Fibroblast of lung (primary cell): Measurements from ENCODE around the gene WNT3A. TPM values are rescaled to one million over a fixed set of nuclear protein-coding genes. Genes with fewer than 3 reads are reported as not detected.

Source experiments
- DNase-seq, 2 donors: peaks; one replicate each; pipeline versions ENCODE4 v3.0.0 to v3.0.0-alpha.2; 2010; ENCODE audit warnings: low read depth in 2 of 2
- H2AFZ ChIP-seq: 2 replicates; pipeline ENCODE4 v1.5.1; 2012; ENCODE audit warnings: low read length, control low read depth, inconsistent platforms
- H3K27ac ChIP-seq: 2 replicates; pipeline ENCODE4 v1.5.1; 2011; ENCODE audit warnings: low read length, control low read depth; ENCODE audit not compliant: insufficient read depth
- H3K27me3 ChIP-seq: 2 replicates; pipeline ENCODE4 v1.5.1; 2011; ENCODE audit warnings: mild to moderate bottlenecking, low read length; ENCODE audit not compliant: control insufficient read depth, insufficient read depth
- H3K36me3 ChIP-seq: 2 replicates; pipeline ENCODE4 v1.5.1; 2011; ENCODE audit warnings: low read length; ENCODE audit not compliant: control insufficient read depth, insufficient read depth
- H3K4me1 ChIP-seq: 2 replicates; pipeline ENCODE4 v1.5.1; 2011; ENCODE audit warnings: low read length; ENCODE audit not compliant: control insufficient read depth, insufficient read depth; ENCODE audit errors: extremely low read depth
- H3K4me2 ChIP-seq: 2 replicates; pipeline ENCODE4 v1.5.1; 2011; ENCODE audit warnings: low read length, control low read depth; ENCODE audit not compliant: insufficient read depth; ENCODE audit errors: extremely low read depth
- H3K4me3 ChIP-seq, 4 experiments: fragments of 200-600 bp in 1 of 4; sonication (generic) in 1 of 4; replicated peaks in 1 of 4; 2 replicates each; pipeline ENCODE4 v1.5.1; 2011 to 2016; ENCODE audit warnings: low read length in 4 of 4, low read depth in 3 of 4, mild to moderate bottlenecking in 3 of 4, control low read depth in 2 of 4, inconsistent platforms in 1 of 4, mixed read lengths in 1 of 4; ENCODE audit not compliant: insufficient read depth in 1 of 4; ENCODE audit errors: control extremely low read depth in 1 of 4
- H3K79me2 ChIP-seq: 2 replicates; pipeline ENCODE4 v1.5.1; 2012; ENCODE audit warnings: mild to moderate bottlenecking, low read length, inconsistent platforms; ENCODE audit not compliant: control insufficient read depth, insufficient read depth
- H3K9ac ChIP-seq: 2 replicates; pipeline ENCODE4 v1.5.1; 2011; ENCODE audit warnings: mild to moderate bottlenecking, low read length, control low read depth; ENCODE audit not compliant: insufficient read depth
- H3K9me3 ChIP-seq: 2 replicates; pipeline ENCODE4 v1.5.1; 2012; ENCODE audit warnings: low read depth, low read length; ENCODE audit not compliant: control insufficient read depth, insufficient read depth
- H4K20me1 ChIP-seq: 2 replicates; pipeline ENCODE4 v1.5.1; 2011; ENCODE audit warnings: low read length; ENCODE audit not compliant: control insufficient read depth, insufficient read depth; ENCODE audit errors: extremely low read depth
- EZH2 ChIP-seq: IDR thresholded peaks from 2 replicates; pipeline ENCODE4 v1.5.1; 2012; ENCODE audit warnings: low read length, control low read depth, mild to moderate bottlenecking; ENCODE audit errors: missing control alignments
- polyA minus RNA-seq: library from RNA; depleted of rRNA, polyadenylated mRNA; stranded (reverse); fragments of >200 nt; gene quantifications from 2 replicates; pipeline ENCODE4 v1.2.3, GENCODE V29; 2011; ENCODE audit warnings: low replicate concordance
- polyA plus RNA-seq, 2 donors: library from polyadenylated mRNA; depleted of rRNA in 1 of 2; stranded (reverse) in 1 of 2; unstranded in 1 of 2; fragments of >200 nt; gene quantifications; 2 replicates each; pipeline ENCODE4 v1.2.1, GENCODE V29; 2011 to 2012; ENCODE audit warnings: missing spikeins in 1 of 2
- total RNA-seq: library from RNA; depleted of rRNA; stranded (reverse); fragments of >200 nt; gene quantifications from 2 replicates; pipeline ENCODE4 v1.2.1, GENCODE V29; 2014
- TF ChIP-seq, protein P1 (sequence below), 2 donors: IDR thresholded peaks in 1 of 2; conservative IDR thresholded peaks in 1 of 2; 1 replicate in 1 of 2; 2 replicates in 1 of 2; pipeline ENCODE4 v1.5.1; 2011 to 2012; ENCODE audit warnings: low read length in 2 of 2, control low read depth in 1 of 2, inconsistent platforms in 1 of 2, low read depth in 1 of 2, mild to moderate bottlenecking in 1 of 2

Gene WNT3A, protein sequence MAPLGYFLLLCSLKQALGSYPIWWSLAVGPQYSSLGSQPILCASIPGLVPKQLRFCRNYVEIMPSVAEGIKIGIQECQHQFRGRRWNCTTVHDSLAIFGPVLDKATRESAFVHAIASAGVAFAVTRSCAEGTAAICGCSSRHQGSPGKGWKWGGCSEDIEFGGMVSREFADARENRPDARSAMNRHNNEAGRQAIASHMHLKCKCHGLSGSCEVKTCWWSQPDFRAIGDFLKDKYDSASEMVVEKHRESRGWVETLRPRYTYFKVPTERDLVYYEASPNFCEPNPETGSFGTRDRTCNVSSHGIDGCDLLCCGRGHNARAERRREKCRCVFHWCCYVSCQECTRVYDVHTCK
- total RNA-seq (not detected in 2 replicates), polyA plus RNA-seq (not detected in 2 replicates), polyA minus RNA-seq (not detected in 2 replicates)
- polyA plus RNA-seq (2012) = not detected in 2 replicates

DNA sequence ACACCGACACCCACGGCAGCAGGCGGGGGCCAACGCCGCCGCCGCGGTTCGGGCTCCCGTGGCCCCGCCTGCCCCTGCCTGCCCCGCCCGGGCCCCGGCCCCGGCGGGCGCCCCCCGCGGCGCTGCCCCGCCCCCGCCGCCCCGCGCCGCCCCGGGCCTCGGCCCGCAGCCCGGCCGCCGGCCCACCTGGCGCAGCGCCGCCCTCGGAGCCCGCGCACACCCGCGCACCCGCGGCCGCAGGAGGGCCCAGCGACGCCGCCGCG, at the start of gene WNT3A:
WNT3A (plus strand) TSS at position 213 of the 263 bp plus-strand sequence. CDS start 131 bp downstream, outside the sequence.
- H3K36me3 ChIP-seq = no peaks in the 10 kb centered on the region
- H2AFZ ChIP-seq = no peak within 1 kb of the TSS
- no peak for DNase-seq
- H4K20me1 ChIP-seq = no peaks in the 10 kb centered on the region
- TF ChIP-seq, protein P1, sequence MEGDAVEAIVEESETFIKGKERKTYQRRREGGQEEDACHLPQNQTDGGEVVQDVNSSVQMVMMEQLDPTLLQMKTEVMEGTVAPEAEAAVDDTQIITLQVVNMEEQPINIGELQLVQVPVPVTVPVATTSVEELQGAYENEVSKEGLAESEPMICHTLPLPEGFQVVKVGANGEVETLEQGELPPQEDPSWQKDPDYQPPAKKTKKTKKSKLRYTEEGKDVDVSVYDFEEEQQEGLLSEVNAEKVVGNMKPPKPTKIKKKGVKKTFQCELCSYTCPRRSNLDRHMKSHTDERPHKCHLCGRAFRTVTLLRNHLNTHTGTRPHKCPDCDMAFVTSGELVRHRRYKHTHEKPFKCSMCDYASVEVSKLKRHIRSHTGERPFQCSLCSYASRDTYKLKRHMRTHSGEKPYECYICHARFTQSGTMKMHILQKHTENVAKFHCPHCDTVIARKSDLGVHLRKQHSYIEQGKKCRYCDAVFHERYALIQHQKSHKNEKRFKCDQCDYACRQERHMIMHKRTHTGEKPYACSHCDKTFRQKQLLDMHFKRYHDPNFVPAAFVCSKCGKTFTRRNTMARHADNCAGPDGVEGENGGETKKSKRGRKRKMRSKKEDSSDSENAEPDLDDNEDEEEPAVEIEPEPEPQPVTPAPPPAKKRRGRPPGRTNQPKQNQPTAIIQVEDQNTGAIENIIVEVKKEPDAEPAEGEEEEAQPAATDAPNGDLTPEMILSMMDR (conservative IDR thresholded peaks at IDR 0.05 in 1 of 2, IDR thresholded peaks at IDR 0.05 in 1 of 2; ENCODE audit: low read depth in 1 of 2, low read length in 2 of 2) = no peak
- no peak for TF ChIP-seq EZH2
- no peak within 1 kb of the TSS for H3K4me2 ChIP-seq
- no peak within 1 kb of the TSS for H3K27ac ChIP-seq
- no peak within 1 kb of the TSS for H3K4me3 ChIP-seq
- H3K9me3 ChIP-seq = no peaks in the 10 kb centered on the region
- peaks cover 37% of the 10 kb centered on the region for H3K27me3 ChIP-seq
- no peaks in the 10 kb centered on the region for H3K4me1 ChIP-seq
- H3K79me2 ChIP-seq = no peaks in the 10 kb centered on the region
- no peak within 1 kb of the TSS for H3K9ac ChIP-seq

DNA sequence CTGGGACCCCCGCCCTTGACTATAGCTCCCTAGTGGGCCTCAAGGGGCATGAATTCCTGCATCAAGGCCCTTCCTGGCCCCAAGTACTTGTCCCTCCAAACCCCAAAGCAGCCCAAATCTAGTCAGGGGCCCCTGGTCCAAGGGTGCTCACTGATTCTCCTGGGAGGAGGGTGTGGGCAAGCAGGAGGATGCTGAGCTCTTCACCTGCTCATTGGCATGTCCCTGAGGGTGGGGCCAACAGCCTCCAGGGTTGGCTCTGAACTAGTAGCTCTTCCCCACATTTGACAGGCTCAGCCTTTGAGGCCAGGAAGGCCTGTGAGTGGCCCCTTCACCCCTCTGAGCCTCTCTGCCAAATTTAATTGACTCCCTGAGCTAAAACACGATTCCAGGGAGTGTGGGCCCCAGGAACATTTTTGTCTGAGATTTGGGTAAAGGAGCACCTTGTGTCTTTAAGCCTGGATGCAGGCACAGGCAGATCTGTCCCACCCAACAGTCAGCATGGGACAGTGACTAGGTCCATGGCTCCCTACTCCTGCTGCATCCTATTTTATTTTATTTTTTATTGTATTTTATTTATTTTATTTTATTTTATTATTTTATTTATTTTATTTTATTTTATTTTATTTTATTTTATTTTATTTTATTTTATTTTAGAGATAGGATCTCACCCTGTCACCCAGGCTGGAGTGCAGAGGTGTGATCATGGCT, 48.0 kb upstream of the WNT3A start:
- no peak for DNase-seq
- Histone ChIP-seq H3K4me1 (no peaks in the 10 kb centered on the region), H3K9ac (no peak overlapping the region), H3K79me2 (no peaks in the 10 kb centered on the region), H4K20me1 (no peaks in the 10 kb centered on the region), H2AFZ (no peak overlapping the region), H3K27ac (no peak overlapping the region), H3K4me2 (no peak overlapping the region), H3K36me3 (no peaks in the 10 kb centered on the region), H3K4me3 (no peak overlapping the region), H3K27me3 (no peaks in the 10 kb centered on the region), H3K9me3 (no peaks in the 10 kb centered on the region)
- TF ChIP-seq, protein P1 (conservative IDR thresholded peaks at IDR 0.05 in 1 of 2, IDR thresholded peaks at IDR 0.05 in 1 of 2; ENCODE audit: low read depth in 1 of 2, low read length in 2 of 2) = no peak
- TF ChIP-seq EZH2 = no peak

DNA sequence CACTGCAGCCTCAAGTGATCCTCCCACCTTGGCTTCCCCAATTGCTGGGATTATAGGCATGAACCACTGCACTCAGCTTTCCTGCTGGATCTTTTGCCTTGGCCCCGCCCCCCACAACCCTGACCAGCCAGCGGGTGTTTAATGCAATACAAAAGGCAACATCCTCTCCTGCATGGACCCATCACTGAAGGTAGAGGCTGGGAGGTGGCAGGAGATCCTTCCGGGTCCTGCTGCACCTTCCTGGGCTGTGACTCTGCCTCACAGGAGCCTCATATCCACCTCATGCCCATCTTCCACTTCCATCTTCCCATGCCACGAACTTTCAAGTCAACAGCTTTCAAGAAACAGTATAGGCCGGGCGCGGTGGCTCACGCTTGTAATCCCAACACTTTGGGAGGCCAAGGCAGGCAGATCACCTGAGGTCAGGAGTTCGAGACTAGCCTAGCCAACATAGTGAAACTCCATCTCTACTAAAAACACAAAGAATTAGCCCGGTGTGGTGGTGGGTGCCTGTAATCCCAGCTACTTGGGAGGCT, 47.4 kb upstream of the WNT3A start:
- no peaks in the 10 kb centered on the region for H3K9me3 ChIP-seq
- H3K4me3 ChIP-seq = no peak overlapping the region

More for the DNA sequence above, 47.4 kb upstream of the WNT3A start:
- no peak overlapping the region for H3K27ac ChIP-seq
- H3K4me1 ChIP-seq = no peaks in the 10 kb centered on the region
- H4K20me1 ChIP-seq = no peaks in the 10 kb centered on the region
- TF ChIP-seq, protein P1 (conservative IDR thresholded peaks at IDR 0.05 in 1 of 2, IDR thresholded peaks at IDR 0.05 in 1 of 2; ENCODE audit: low read depth in 1 of 2, low read length in 2 of 2) = no peak
- TF ChIP-seq EZH2 = no peak
- no peaks in the 10 kb centered on the region for H3K79me2 ChIP-seq
- H3K36me3 ChIP-seq = no peaks in the 10 kb centered on the region
- H3K9ac ChIP-seq = no peak overlapping the region
- DNase-seq = no peak
- H3K27me3 ChIP-seq = no peaks in the 10 kb centered on the region
- no peak overlapping the region for H2AFZ ChIP-seq
- H3K4me2 ChIP-seq = no peak overlapping the region
